GM12878 (cell line): ENCODE measurements around the gene LAYN. TPM values are rescaled to one million over a fixed set of nuclear protein-coding genes. Genes with fewer than 3 reads are reported as not detected.

ENCODE experiments used
- ATAC-seq: fragments of 200-7000 bp; cut with Tn5 transposase; 3 replicates; pipeline ENCODE4 v1.9.1; 2020; ENCODE audit warnings: mild to moderate bottlenecking, moderate library complexity
- BruUV-seq: library from RNA; stranded (reverse); fragments of 400-500 nt; replicated peaks from 2 replicates; lab custom pipeline; 2021; lab: Mats Ljungman, UMichigan
- CTCF ChIA-PET: fragments of 300-600 bp; sonication (Branson Sonifier 250); formaldehyde crosslinking; extraction: SDS; loops from one replicate; lab custom pipeline; 2021; ENCODE audit warnings: inconsistent platforms; lab: Yijun Ruan, JAX
- POLR2A ChIA-PET: fragments of 350-600 bp; formaldehyde crosslinking; extraction: SDS; loops from one replicate; lab custom pipeline; 2021; ENCODE audit warnings: inconsistent platforms; lab: Charles Lee
- RAD21 ChIA-PET: fragments of 300-600 bp; sonication (Branson Sonifier 250); formaldehyde crosslinking; loops from one replicate; lab custom pipeline; 2023; ENCODE audit warnings: antibody characterized with exemption; ENCODE audit not compliant: unreplicated experiment; lab: Charles Lee
- SMC1A ChIA-PET: fragments of 300-600 bp; sonication (Branson Sonifier 250); formaldehyde crosslinking; loops from one replicate; lab custom pipeline; 2023; ENCODE audit not compliant: unreplicated experiment, uncharacterized antibody; lab: Charles Lee
- DNase-seq: peaks from one replicate; pipeline ENCODE4 v3.0.0-alpha.2; 2011; ENCODE audit warnings: low read depth, low spot score
- FAIRE-seq: peaks from 3 replicates; lab custom pipeline; 2011; peaks lifted over from hg19 to GRCh38; lab: Jason Lieb, UNC
- H2AFZ ChIP-seq: 2 replicates; pipeline ENCODE4 v1.6.0; 2011; ENCODE audit warnings: low read depth, low read length, control low read depth; ENCODE audit not compliant: control insufficient read depth
- H3K27ac ChIP-seq: 2 replicates; pipeline ENCODE4 v1.5.1; 2011; ENCODE audit warnings: control low read depth; ENCODE audit not compliant: control insufficient read depth, insufficient read depth
- H3K27me3 ChIP-seq, 2 experiments: replicated peaks in 1 of 2; 2 replicates each; pipeline versions ENCODE4 v1.6.0 to v1.6.1; 2011; ENCODE audit warnings: low read length in 1 of 2; ENCODE audit not compliant: control insufficient read depth in 2 of 2, insufficient read depth in 2 of 2
- H3K36me3 ChIP-seq, 2 experiments: 2 replicates each; pipeline ENCODE4 v1.5.1; 2011; ENCODE audit warnings: low read length in 1 of 2; ENCODE audit not compliant: control insufficient read depth in 2 of 2, insufficient read depth in 2 of 2
- H3K4me1 ChIP-seq: 2 replicates; pipeline ENCODE4 v1.6.1; 2011; ENCODE audit warnings: mild to moderate bottlenecking, low read length, moderate library complexity, mixed read lengths; ENCODE audit not compliant: control insufficient read depth, insufficient read depth
- H3K4me2 ChIP-seq: 2 replicates; pipeline ENCODE4 v1.6.0; 2011; ENCODE audit warnings: control low read depth; ENCODE audit not compliant: control insufficient read depth, insufficient read depth
- H3K4me3 ChIP-seq: fragments of 200-600 bp; sonication (generic); 2 replicates; pipeline ENCODE4 v1.5.1; 2016
- H3K79me2 ChIP-seq: 2 replicates; pipeline ENCODE4 v1.6.0; 2011; ENCODE audit warnings: low read length; ENCODE audit not compliant: control insufficient read depth, insufficient read depth
- H3K9ac ChIP-seq: 2 replicates; pipeline ENCODE4 v1.8.0; 2011; ENCODE audit warnings: low read length, control low read depth, mixed read lengths; ENCODE audit not compliant: control insufficient read depth, insufficient read depth
- H3K9me3 ChIP-seq: replicated peaks from 3 replicates; pipeline ENCODE4 v1.5.1; 2011; ENCODE audit warnings: mild to moderate bottlenecking, low read length; ENCODE audit not compliant: control insufficient read depth, insufficient read depth
- H4K20me1 ChIP-seq: 2 replicates; pipeline ENCODE4 v1.6.0; 2011; ENCODE audit not compliant: control insufficient read depth, insufficient read depth
- CREM ChIP-seq: IDR thresholded peaks from 2 replicates; pipeline ENCODE4 v1.6.1; 2014; ENCODE audit warnings: antibody characterized with exemption, low read depth
- ESRRA ChIP-seq: IDR thresholded peaks from 2 replicates; pipeline ENCODE4 v1.6.1; 2012; ENCODE audit warnings: mild to moderate bottlenecking, low read length, improper control_type of control experiment
- IKZF1 ChIP-seq: fragments of 450-650 bp; conservative IDR thresholded peaks from 2 replicates; pipeline ENCODE4 v1.6.1; 2017; ENCODE audit warnings: antibody characterized with exemption, mild to moderate bottlenecking
- JUND ChIP-seq: IDR thresholded peaks from 2 replicates; pipeline ENCODE4 v1.6.1; 2012; ENCODE audit warnings: low read depth, mild to moderate bottlenecking, low read length, improper control_type of control experiment, moderate library complexity
- POLR2A ChIP-seq: IDR thresholded peaks from 2 replicates; pipeline ENCODE4 v1.6.1; 2011; ENCODE audit warnings: low read depth, mild to moderate bottlenecking, low read length
- POLR2AphosphoS2 ChIP-seq: IDR thresholded peaks from 2 replicates; pipeline ENCODE4 v1.6.1; 2011; ENCODE audit warnings: low read depth, mild to moderate bottlenecking, low read length, improper control_type of control experiment, moderate library complexity
- SP1 ChIP-seq: IDR thresholded peaks from one replicate; pipeline ENCODE4 v1.6.1; 2011; ENCODE audit warnings: low read depth, low read length
- SPI1 ChIP-seq: IDR thresholded peaks from 2 replicates; pipeline ENCODE4 v1.6.1; 2011; ENCODE audit warnings: low read depth, mild to moderate bottlenecking, low read length, moderate library complexity, borderline replicate concordance; ENCODE audit not compliant: insufficient read depth
- SREBF2 ChIP-seq: IDR thresholded peaks from 2 replicates; pipeline ENCODE4 v1.6.1; 2012; ENCODE audit warnings: mild to moderate bottlenecking, low read length
- TARDBP ChIP-seq: IDR thresholded peaks from 2 replicates; pipeline ENCODE4 v1.6.1; 2016; ENCODE audit warnings: borderline replicate concordance
- TBL1XR1 ChIP-seq: IDR thresholded peaks from 2 replicates; pipeline ENCODE4 v1.6.1; 2012; ENCODE audit warnings: low read depth, low read length, improper control_type of control experiment
- ZNF592 ChIP-seq: fragments of 450-650 bp; IDR thresholded peaks from 2 replicates; pipeline ENCODE4 v1.6.1; 2017; ENCODE audit warnings: mild to moderate bottlenecking, moderate library complexity
- WGBS: methylation state at CpG from one replicate; pipeline ENCODE4 v1.1.6; 2016; ENCODE audit warnings: low lambda C conversion rate; ENCODE audit not compliant: insufficient replicate concordance, insufficient coverage; ENCODE audit errors: missing lambda C conversion rate; 5-methylcytosine and 5-hydroxymethylcytosine counted together
- in situ Hi-C: fragments of 300-500 bp; cut with MboI; formaldehyde crosslinking; loops from 9 replicates; pipeline ENCODE4 v1.14.3; 2018; ENCODE audit warnings: mixed read lengths
- intact Hi-C: fragments of 100-400 bp; cut with micrococcal nuclease; formaldehyde crosslinking; loops from one replicate; pipeline ENCODE4 v1.14.2; 2022; ENCODE audit not compliant: unreplicated experiment
- polyA plus RNA-seq, 11 experiments: library from polyadenylated mRNA; depleted of rRNA in 4 of 11; unstranded in 6 of 11; stranded (reverse) in 5 of 11; fragments of >200 nt; fragmentation: Nextera tagmentation in 4 of 11; fragmentation: Illumina TruSeq in 1 of 11; extraction: Ambion mirVana in 4 of 11; extraction: Trizol in 1 of 11; gene quantifications; 1 replicate in 1 of 11; 2 replicates in 10 of 11; pipeline versions ENCODE4 v1.2.1 to v1.2.3, GENCODE V29; 2011 to 2016; ENCODE audit warnings: inconsistent platforms in 2 of 11, missing spikeins in 2 of 11, low read depth in 1 of 11
- total RNA-seq, 4 experiments: library from RNA; depleted of rRNA in 3 of 4; stranded (reverse); fragments of >200 nt in 3 of 4; fragmentation: Illumina TruSeq in 1 of 4; extraction: Trizol in 1 of 4; gene quantifications; 2 replicates each; pipeline versions ENCODE4 v1.2.1 to v1.2.3, GENCODE V29; 2013 to 2021

The LAYN gene
- total and polyA plus RNA-seq, 10 of the 15 experiments (the other 5 are each of a cell fraction or from before 2014, with no cell fraction given), result 0.06 to 0.14 (median 0.10) TPM; not detected in 7

GRCh38 chr11:111537336-111537860 is 3.1 kb upstream of the LAYN start:
- Histone ChIP-seq H3K9ac (no peak overlapping the region), H3K4me2 (no peak overlapping the region), H3K79me2 (no peaks in the 10 kb centered on the region), H3K4me3 (no peak overlapping the region), H3K36me3 (no peaks in the 10 kb centered on the region), H3K4me1 (peaks cover 3% of the 10 kb centered on the region; the same call in 1 of the 2 replicates), H3K27me3 (peaks cover 7 to 30% of the 10 kb centered on the region in 2 experiments), H3K27ac (no peak overlapping the region), H2AFZ (no peak overlapping the region), H4K20me1 (no peaks in the 10 kb centered on the region), H3K9me3 (no peaks in the 10 kb centered on the region; the same call in 2 of the 3 replicates)
- intact Hi-C loops (no loop called here), in situ Hi-C loops (no loop called here)
- ChIA-PET POLR2A (no interaction called here), CTCF (no interaction called here), RAD21 (no interaction called here), SMC1A (no interaction called here)
- no peak for FAIRE-seq
- no peak for DNase-seq
- BruUV-seq, result no TSS peak
- WGBS, result 31% methylated on average over 3 of the region's 3 CpGs
- no peak for ATAC-seq
- no peak for TF ChIP-seq ESRRA
- no peak for TF ChIP-seq POLR2AphosphoS2
- TF ChIP-seq TBL1XR1, result no peak
- TF ChIP-seq POLR2A, result no peak
- no peak for TF ChIP-seq JUND
- TF ChIP-seq CREM, result no peak
- TF ChIP-seq SP1, result no peak
- TF ChIP-seq IKZF1, result no peak
- TF ChIP-seq SPI1, result no peak
- TF ChIP-seq TARDBP, result no peak
- no peak for TF ChIP-seq ZNF592
- no peak for TF ChIP-seq SREBF2
